Gastrocnemius medialis (tissue), 4 donors: ENCODE measurements around the gene NEBL. TPM values are rescaled to one million over a fixed set of nuclear protein-coding genes. Genes with fewer than 3 reads are reported as not detected.

Experiments
- ATAC-seq, 2 donors: fragments of 150-250 bp; one replicate each; pipeline ENCODE4 v1.9.1; 2016
- DNase-seq, 2 donors: peaks; one replicate each; pipeline ENCODE4 v3.0.0-alpha.2; 2019
- H3K27ac ChIP-seq, 4 donors: fragments of 200-600 bp; sonication (generic); 1 replicate in 1 of 4; 2 replicates in 3 of 4; pipeline ENCODE4 v1.5.1; 2016 to 2018; ENCODE audit warnings: mild to moderate bottlenecking in 2 of 4, moderate library complexity in 1 of 4
- H3K27me3 ChIP-seq, 3 donors: fragments of 200-600 bp; sonication (generic) in 2 of 3; 1 replicate in 1 of 3; 2 replicates in 2 of 3; pipeline versions ENCODE4 v1.5.1 to v1.6.0; 2016 to 2019; ENCODE audit warnings: mild to moderate bottlenecking in 1 of 3, moderate library complexity in 1 of 3
- H3K36me3 ChIP-seq, 2 donors: fragments of 200-600 bp; sonication (generic) in 1 of 2; one replicate each; pipeline ENCODE4 v1.5.1; 2017 to 2018
- H3K4me1 ChIP-seq, 2 donors: fragments of 200-600 bp; sonication (generic) in 1 of 2; one replicate each; pipeline ENCODE4 v1.5.1; 2016 to 2017; ENCODE audit warnings: mild to moderate bottlenecking in 2 of 2
- H3K4me3 ChIP-seq, 4 donors: fragments of 200-600 bp; sonication (generic) in 3 of 4; 1 replicate in 1 of 4; 2 replicates in 3 of 4; pipeline ENCODE4 v1.5.1; 2016 to 2019; ENCODE audit warnings: mild to moderate bottlenecking in 2 of 4
- H3K9me3 ChIP-seq, 3 donors: fragments of 200-600 bp; sonication (generic) in 2 of 3; 1 replicate in 1 of 3; 2 replicates in 2 of 3; pipeline ENCODE4 v1.5.1; 2016 to 2019
- POLR2A ChIP-seq, 2 donors: fragments of 450-650 bp; IDR thresholded peaks; one replicate each; pipeline ENCODE4 v1.6.1; 2017; ENCODE audit warnings: antibody characterized with exemption in 2 of 2, mild to moderate bottlenecking in 2 of 2, moderate library complexity in 2 of 2
- in situ Hi-C, 4 donors: fragments of 200-750 bp; cut with MboI; loops; one replicate each; pipeline versions ENCODE4 v1.15.0 to v1.8.0; 2017; ENCODE audit warnings: low sequenced_read_pairs in 4 of 4
- intact Hi-C: fragments of 100-400 bp; cut with DNase I; formaldehyde crosslinking; loops from one replicate; pipeline ENCODE4 v1.15.1; 2023; ENCODE audit warnings: low total_unique reads
- total RNA-seq, 4 donors: library from RNA; depleted of rRNA; stranded (reverse); fragments of >200 nt; gene quantifications; one replicate each; pipeline versions ENCODE4 v1.1.0 to v1.2.3, GENCODE V29; 2016
- TF ChIP-seq, protein P1 (sequence below), 5 experiments: fragments of 450-650 bp in 3 of 5; fragments of 200-600 bp in 2 of 5; sonication (generic) in 2 of 5; IDR thresholded peaks in 4 of 5; conservative IDR thresholded peaks in 1 of 5; 1 replicate in 4 of 5; 2 replicates in 1 of 5; pipeline ENCODE4 v1.5.1; 2016 to 2019; ENCODE audit warnings: antibody characterized with exemption in 5 of 5, mild to moderate bottlenecking in 3 of 5, moderate library complexity in 3 of 5

NEBL gene
- total RNA-seq, 4 donors from 2014 or later = 1.6 to 2.7 (median 2.5) TPM

DNA sequence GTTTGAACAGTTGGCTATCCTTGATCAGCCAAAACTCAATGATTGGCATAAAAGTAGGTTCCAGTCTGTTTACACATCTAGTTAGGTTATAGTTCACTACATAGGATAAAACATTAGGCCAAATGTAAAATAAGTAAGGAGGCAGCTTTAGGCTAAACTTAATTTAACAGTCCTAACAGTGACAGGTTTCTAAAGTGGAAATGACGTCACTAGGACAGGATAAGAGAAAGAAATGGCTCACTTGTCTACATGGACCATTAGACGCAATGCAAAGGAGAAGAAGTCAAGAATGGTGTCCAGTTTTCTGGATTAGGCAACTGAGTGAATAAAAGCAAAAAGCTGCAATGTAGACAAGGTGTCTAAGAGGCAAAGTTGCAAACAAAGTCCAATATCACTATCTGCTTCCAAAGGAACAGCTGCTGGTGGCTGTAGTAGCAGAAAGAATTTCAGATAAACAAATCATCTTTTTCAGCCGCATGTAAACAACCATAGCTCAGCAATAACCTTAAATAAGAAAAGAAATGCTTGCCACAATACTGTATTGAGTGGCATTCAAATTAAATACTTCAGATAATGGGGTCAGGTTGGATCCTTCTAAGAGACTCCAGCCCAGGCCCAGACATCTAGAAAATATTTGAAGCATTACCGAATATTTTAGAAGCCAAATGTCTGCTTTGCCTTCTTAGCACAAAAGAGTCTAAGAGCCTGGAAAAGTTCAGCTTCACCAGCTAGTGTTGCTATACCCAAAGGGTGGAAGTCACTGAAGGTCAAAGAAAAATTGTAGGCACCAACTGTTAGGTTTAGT is 154.2 kb downstream of the NEBL start:
- TF ChIP-seq, protein P1, sequence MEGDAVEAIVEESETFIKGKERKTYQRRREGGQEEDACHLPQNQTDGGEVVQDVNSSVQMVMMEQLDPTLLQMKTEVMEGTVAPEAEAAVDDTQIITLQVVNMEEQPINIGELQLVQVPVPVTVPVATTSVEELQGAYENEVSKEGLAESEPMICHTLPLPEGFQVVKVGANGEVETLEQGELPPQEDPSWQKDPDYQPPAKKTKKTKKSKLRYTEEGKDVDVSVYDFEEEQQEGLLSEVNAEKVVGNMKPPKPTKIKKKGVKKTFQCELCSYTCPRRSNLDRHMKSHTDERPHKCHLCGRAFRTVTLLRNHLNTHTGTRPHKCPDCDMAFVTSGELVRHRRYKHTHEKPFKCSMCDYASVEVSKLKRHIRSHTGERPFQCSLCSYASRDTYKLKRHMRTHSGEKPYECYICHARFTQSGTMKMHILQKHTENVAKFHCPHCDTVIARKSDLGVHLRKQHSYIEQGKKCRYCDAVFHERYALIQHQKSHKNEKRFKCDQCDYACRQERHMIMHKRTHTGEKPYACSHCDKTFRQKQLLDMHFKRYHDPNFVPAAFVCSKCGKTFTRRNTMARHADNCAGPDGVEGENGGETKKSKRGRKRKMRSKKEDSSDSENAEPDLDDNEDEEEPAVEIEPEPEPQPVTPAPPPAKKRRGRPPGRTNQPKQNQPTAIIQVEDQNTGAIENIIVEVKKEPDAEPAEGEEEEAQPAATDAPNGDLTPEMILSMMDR (IDR thresholded peaks at IDR 0.05 in 4 of 5, conservative IDR thresholded peaks at IDR 0.05 in 1 of 5) = no peak
- TF ChIP-seq POLR2A (IDR thresholded peaks at IDR 0.05) = no peak
- Histone ChIP-seq H3K36me3 (no peaks in the 10 kb centered on the region), H3K4me3 (no peak overlapping the region), H3K4me1 (no peaks in the 10 kb centered on the region), H3K27me3 (no peaks in the 10 kb centered on the region), H3K27ac (no peak overlapping the region), H3K9me3 (no peaks in the 10 kb centered on the region)
- intact Hi-C loops (no loop called here), in situ Hi-C loops (no loop called here)
- ATAC-seq = no peak
- no peak for DNase-seq

DNA sequence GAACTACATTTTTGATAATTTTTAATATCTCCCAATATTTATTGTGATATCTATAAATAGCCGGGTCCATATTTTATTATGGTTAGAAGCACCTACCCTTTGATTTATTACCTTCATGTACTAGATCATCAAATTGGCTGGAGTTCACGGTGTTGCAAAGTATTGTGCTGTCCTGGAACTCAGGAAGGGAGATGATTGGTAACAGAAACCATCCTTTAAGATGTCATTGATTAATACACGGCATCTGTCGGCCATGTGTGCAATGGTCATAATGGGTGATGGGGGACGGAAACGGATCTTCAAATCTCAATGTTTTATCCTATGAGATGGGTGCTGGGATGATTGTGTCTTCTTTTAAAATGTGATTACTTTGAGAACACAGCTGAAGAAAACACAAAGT is 157.0 kb downstream of the NEBL start:
- Histone ChIP-seq H3K4me1 (no peaks in the 10 kb centered on the region), H3K9me3 (no peaks in the 10 kb centered on the region), H3K27ac (no peak overlapping the region), H3K27me3 (no peaks in the 10 kb centered on the region), H3K36me3 (no peaks in the 10 kb centered on the region), H3K4me3 (no peak overlapping the region)
- TF ChIP-seq, protein P1 (IDR thresholded peaks at IDR 0.05 in 4 of 5, conservative IDR thresholded peaks at IDR 0.05 in 1 of 5) = no peak
- TF ChIP-seq POLR2A (IDR thresholded peaks at IDR 0.05) = no peak
- intact Hi-C loops (no loop called here), in situ Hi-C loops (no loop called here)
- ATAC-seq (no peak), DNase-seq (no peak)

DNA sequence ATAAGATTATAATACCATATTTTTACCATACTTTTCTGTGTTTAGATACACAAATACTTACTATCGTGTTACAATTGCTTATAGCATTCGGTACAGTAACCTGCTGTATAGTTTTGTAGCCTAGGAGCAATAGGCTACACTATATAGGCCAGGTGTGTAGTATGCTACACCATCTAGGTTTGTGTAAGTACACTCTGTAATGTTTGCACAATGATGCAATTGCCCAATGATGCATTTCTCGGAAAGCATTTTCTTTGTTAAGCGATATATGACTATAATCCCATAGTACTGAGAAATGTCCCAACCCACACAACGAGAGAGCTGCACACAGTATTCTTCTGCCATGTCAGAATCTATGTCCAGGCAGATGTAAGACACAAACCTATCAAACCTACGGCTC is 160.0 kb downstream of the NEBL start:
- Histone ChIP-seq H3K4me3 (no peak overlapping the region), H3K4me1 (no peaks in the 10 kb centered on the region), H3K36me3 (no peaks in the 10 kb centered on the region), H3K27me3 (no peaks in the 10 kb centered on the region), H3K27ac (no peak overlapping the region), H3K9me3 (no peaks in the 10 kb centered on the region)
- intact Hi-C loops = no loop called here
- DNase-seq = no peak
- ATAC-seq = no peak
- TF ChIP-seq, protein P1 (IDR thresholded peaks at IDR 0.05 in 4 of 5, conservative IDR thresholded peaks at IDR 0.05 in 1 of 5) = no peak
- no peak for TF ChIP-seq POLR2A (IDR thresholded peaks at IDR 0.05)
- in situ Hi-C loops = no loop called here
